NK-92 treated with Interleukin-12 subunit alpha and Interleukin-12 subunit beta, amount 100 ng/mL, for 24 hours (cell line): ENCODE results near the gene MAPK11.

Experiments used
- DNase-seq: peaks from one replicate; lab custom pipeline; 2025; lab: John Stamatoyannopoulos, UW

Gene MAPK11

DNA sequence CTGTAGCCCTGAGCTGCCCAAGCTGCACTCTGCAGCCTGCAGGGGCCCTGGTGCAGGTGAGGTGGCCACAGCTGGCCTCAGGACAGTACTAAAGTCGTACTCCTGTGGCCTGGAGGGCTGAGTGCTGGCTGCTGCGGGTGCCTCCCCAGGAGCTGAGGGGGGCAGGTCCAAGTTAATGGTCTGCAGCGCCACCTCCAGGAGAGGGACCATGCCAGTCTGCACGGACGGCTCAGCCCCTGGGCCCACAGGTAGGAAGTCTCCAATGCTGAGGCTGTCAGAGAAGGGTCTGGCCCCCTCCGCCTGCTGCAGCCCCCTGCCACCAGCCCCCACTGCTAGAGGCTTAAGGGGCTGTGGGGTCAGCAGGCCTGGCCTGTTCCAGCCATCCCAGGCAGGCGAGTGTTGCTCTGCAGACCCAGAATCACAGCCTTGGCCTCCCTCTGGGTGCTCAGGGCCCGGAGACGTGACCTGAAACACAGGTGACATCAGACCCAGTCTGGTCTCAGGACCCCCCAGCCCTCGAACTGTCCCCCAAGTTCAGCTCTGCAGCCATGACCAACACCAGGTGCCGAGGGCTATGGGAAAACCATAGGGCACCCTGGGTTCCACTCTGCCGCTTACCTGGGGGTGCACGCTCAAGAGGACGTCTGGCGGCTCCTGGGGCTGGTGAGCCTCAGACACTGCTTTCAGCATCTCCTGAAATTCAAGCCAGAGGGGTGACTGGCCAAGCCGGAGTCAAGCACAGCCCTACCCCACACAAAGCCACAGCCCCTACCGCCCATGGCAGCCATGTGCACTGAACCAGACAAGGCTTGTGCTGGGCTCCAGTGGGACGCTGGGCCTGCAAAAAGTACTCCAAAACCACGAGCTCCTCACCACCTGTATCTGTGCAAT, 48.5 kb downstream of the MAPK11 start:
- no peak for DNase-seq

DNA sequence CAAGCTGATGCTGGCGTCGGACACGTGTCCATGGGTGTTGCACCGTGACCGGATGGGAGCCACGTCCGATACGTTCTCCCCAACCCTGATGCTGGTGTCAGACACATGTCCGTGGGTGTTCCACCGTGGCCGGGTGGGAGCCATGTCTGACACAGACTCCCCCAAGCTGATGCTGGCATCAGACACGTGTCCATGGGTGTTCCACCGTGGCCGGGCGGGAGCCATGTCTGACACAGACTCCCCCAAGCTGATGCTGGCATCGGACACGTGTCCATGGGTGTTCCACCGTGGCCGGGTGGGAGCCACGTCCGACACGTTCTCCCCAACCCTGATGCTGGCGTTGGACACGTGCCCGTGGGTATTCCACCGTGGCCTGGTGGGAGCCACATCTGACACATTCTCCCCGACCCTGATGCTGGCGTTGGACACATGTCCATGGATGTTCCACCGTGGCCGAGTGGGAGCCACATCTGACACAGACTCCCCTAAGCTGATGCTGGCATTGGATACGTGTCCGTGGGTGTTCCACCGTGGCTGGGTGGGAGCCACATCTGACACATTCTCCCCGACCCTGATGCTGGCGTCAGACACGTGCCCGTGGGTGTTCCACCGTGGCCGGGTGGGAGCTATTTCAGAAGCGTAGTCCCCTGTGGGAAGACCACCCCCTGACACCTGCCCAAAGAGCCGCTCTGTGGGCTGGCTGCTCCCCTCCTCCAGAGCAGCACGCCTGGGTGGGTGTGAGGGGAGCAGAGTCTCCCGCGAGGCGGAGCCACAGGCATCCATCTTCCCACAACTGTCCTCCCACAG, 49.4 kb downstream of the MAPK11 start:
- DNase-seq, result no peak

DNA sequence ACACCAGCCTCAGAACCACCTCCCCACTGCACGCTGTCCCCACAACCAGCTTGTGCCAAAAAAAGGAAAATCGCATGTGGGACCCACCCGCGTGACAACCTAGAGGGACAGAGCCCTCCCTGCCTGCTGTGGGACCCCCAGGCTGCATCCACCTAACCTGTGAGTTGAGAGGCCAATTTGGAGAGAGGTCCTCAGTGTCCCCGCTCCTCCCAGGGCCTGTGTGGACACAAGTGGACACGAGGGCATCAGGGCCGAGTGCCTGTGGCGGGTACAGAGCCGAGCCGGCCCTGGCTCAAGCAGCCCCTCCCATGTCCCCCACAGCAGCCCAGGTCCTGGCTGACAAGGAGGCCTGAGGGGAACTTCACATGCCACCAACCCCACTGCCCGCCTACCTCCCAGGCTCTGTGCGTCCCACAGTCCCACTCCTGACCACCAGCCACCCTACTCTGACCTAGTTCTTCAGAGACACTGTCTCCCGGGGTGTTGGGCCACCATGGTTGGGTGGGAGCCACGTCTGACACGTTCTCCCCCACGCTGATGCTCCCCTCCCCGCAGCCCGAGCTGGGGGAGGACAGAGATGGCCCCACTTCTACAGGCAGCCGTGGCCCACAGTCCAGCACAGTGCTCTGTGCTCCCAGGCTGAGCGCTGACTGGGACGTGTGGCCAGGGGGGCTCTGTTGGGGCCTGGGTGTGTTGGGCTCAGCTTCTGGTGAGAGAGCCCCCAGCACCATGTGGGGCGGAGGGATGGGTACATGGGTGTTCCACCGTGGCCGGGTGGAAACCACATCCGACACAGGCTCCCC, 50.2 kb downstream of the MAPK11 start:
- no peak for DNase-seq

DNA sequence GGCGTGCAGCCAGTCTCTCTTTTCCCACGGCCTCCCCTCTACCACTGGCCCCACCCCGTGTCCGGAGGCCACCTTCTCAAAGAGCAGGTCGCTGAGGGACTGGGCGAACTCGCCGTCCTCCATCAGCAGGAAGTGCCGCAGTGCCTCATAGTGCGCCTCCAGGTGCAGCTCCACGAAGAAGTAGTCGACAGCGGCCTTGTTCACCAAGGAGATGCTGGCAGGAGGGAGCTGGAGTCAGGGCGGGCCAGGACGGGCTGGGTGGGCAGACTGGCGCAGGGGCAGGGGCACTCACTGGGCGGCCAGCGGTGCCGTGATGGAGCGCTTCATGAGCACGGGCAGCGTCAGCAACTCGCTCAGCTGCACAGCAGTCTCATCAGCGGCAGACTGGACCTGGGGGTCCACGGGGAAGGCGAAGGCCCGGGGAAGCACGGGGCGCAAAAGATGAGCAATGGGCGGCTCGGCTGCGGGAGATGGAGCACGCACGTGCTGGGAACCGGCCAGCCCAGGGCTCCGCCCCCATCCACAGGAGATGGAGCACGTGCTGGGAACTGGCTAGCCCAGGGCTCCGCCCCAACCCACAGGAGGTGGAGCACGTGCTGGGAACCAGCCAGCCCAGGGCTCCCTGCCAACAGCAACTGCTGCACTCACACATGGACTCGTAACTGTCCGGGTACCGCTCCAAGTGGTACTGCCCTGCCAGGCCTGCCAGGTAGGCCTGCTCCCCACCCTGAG, 51.0 kb downstream of the MAPK11 start:
- DNase-seq, result no peak

DNA sequence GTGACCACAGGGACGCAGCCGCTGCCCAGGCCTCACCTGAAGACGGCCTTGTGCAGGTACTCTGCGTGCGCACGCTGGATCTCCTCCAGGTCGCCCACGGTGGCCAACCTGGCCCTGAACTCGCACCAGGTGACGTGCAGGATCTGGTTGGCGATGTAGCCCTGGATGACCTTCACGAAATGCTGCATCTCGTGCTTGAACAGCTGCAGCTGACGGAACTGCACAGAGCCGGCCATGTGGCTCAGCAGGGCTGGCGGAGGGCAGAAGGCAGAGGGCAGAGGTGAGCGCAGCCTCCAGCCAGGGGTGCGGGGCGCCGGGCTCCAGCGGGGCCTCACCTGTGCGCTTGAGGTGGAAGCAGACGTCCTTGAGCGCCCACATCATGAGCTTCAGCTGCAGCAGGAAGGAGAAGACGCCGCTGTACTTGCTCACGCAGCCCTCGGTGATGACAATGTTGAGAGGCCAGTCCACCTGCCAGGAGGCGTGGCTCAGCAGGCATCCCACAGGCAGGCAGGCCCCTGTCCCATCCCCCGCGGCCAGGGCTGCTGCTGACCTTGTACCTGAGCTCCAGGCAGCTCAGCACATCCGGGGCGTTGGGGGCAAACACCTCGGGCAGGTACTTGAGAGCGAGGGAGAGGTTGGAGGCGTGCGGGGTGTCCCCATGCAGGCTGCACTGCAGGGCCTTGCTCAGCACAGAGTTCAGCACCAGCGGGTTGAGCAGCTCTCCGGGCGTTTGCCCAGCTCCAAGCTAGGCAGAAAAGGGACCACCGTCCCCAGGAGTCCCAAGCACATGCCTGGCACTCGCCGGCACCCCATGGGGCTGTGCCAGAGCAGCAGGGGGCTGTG, 51.8 kb downstream of the MAPK11 start:
- no peak for DNase-seq

DNA sequence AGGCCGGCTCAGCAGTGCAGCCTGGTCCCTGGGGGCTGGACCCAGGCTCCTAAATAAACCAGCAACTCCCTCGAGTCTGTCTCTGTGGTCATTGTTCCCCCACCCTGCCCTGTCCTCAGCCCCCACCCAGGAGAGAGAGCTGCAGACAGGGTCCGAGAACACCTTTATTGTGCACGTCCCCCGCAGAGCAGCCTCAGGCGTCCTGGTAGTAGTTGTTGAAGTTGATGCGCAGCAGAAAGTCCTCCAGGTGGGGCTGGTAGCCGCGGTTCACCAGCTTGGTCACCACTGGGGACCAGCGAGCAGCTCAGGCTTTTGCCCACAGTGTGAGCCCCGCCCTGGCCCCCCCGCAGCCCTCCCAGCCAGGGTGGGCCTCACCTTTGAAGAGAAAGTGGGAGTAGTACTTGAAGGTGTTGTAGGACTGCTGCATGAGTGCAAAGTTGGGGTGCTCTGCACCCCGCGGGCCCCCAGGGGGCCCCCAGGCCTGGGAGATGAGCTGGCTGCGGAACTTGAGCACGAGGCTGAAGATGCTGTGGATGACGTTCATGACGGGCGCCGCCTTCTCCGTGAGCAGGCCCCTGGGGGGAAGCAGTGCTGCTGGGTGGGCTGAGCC, 52.5 kb downstream of the MAPK11 start:
- no peak for DNase-seq

DNA sequence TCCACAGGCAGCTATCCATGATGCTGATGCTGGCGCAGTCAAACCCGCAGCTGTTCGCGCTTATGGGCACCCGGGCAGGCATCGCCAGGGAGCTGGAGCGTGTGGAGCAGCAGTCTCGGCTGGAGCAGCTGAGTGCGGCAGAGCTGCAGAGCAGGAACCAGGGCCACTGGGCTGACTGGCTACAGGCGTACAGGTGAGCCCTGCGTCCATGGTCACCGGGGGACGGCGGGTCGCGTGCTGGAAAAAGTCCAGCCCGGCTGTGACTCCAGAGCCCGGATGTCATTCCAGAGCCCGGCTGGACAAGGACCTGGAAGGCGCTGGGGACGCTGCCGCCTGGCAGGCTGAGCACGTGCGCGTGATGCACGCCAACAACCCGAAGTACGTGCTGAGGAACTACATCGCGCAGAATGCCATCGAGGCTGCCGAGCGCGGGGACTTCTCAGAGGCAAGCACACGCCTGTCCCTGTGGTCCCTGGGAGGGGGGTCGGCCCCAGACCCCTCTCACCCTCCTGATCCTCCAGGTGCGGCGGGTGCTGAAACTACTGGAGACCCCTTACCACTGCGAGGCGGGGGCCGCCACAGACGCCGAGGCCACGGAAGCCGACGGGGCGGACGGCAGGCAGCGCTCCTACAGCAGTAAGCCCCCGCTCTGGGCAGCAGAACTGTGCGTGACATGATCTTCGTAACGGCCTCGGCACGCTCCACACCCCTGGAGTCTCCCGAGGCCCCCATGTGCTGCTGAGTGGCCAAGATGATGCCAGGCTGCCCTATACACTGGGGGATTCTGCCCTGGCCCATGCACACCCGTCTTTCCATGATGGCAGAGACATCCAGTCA, 53.3 kb downstream of the MAPK11 start:
- no peak for DNase-seq

DNA sequence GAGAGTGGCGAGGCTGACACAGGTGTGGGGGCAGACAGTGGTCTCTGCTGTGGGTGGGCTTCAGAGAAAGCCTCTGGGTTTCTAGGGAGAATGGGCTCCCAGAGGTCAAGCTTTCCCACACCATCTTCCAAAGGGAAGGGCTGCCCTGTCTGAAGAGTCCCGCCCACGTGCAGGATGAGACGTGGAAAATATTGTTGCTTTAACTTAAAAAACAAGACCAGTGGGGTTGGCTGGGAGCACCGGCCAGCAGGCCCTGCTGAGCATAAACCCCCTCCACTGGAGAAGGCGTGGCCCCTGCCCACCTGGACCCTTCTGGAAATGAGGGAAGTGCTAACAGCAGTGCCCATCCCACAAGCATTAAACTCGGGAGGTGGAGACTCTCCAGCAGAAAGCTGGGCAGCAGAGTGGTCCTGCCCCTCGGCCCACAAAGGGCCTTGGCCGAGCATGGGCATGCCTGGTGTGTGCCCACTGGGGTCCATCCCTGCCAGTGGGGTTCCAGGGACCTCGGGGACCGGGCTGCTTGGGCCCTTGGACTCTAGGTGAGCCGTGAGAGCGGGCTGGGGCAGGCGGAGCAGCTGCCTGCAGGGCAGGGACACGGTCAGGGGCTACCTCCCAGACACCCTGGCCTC, 54.0 kb downstream of the MAPK11 start:
- no peak for DNase-seq

DNA sequence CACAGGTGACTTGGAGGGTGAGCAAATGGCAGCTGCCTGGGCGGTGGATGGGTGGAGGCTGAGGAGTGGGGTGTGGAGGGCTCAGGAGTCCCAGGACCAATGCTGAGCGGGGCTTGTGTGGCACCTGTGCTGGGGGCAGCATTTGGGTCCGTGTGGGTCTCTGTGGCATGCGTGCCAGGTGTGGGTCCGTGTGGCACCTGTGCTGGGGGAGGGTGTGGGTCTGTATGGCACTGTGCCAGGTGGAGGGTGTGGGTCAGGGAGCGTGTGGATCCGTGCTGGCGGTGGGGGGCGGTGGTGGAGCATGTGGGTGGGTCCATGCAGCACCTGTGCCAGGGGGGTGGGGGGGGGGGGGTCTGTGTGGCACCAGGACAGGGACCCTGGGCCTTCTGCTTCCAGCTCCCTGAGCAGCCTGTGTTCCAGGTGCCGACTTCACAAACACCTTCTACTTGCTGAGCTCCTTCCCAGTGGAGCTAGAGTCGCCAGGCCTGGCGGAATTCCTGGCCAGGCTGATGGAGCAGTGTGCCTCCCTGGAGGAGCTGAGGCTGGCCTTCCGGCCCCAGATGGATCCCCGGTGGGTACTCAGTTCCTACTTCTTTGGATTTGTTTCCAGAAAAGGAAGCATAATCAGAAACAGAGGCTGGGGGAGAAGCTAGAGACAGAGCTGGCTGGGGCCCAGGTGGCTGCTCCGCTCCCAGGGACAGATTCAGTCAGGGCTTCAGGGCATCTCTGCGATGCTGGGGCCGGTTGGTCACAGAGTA, 54.7 kb downstream of the MAPK11 start:
- no peak for DNase-seq
